ENCODE measurements around the gene NPFFR1. TPM values are rescaled to one million over a fixed set of nuclear protein-coding genes. Genes with fewer than 3 reads are reported as not detected.

Gene NPFFR1
- total RNA-seq, 2 donors from 2014 or later = 0.02 TPM; not detected in 1

DNA sequence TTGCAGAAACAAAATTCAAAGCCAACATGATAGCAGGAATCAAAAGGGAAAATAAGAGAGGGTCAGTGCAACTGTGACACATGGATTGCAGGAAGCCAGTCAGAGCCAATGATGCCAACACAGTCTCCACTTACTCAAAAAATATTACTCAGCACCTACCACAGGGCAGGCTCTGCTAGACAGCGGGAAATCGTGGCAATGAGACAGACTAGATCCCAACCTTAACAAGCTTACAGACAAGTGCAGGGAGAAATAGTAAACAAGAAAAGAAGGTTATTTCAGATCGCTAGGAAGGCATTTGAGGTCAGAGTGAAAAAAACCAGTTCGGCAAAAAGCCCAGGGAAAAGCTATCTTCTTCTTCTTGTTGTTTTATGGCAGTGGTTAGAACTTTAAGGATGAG is 45.2 kb upstream of the NPFFR1 start:
- no peak for TF ChIP-seq CTCF (conservative IDR thresholded peaks at IDR 0.05)
- no peak for DNase-seq
- Histone ChIP-seq H3K4me1 (ENCODE audit: control insufficient read depth, insufficient read depth, low read length) (peaks cover 2% of the 10 kb centered on the region), H3K4me3 (ENCODE audit: low read length) (no peak overlapping the region), H3K9ac (ENCODE audit: extremely low read depth, low read length, poor library complexity, severe bottlenecking) (no peak overlapping the region), H3K9me3 (ENCODE audit: control insufficient read depth, low read length) (no peaks in the 10 kb centered on the region), H3K27ac (ENCODE audit: low read depth, low read length) (no peak overlapping the region), H3K36me3 (ENCODE audit: control insufficient read depth, insufficient read depth, low read length) (no peaks in the 10 kb centered on the region), H3K27me3 (ENCODE audit: control insufficient read depth, insufficient read depth, low read length, poor library complexity, severe bottlenecking) (no peaks in the 10 kb centered on the region)
- Mint-ChIP-seq H3K4me3 (no peak overlapping the region), H3K27me3 (ENCODE audit: insufficient read depth) (no peaks in the 10 kb centered on the region), H3K4me1 (no peaks in the 10 kb centered on the region), H3K27ac (no peak overlapping the region), H3K36me3 (ENCODE audit: low read depth) (no peaks in the 10 kb centered on the region), H3K9me3 (no peaks in the 10 kb centered on the region)
- WGBS, 2 experiments (ENCODE audit: insufficient coverage in 1 of 2, insufficient read length in 1 of 2) = 92 to 93% methylated on average over 3 to 4 of the region's 4 CpGs

DNA sequence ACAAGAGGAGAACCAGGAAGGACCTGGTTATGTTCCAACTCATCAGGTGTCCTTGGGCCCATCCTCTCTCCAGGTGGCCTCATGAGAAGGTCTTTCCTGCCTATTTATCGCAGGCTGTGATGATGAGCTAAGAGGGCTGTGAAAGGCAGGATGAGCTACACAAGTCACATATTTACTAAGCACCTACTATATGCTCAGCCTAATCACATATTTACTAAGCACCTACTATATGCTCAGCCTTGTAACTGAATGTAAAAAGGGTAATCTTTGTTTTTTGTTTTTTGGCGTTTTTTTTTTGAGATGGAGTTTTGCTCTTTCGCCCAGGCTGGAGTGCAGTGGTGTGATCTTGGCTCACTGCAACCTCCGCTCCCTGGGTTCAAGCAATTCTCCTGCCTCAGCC is 44.2 kb upstream of the NPFFR1 start:
- no peak for TF ChIP-seq CTCF (conservative IDR thresholded peaks at IDR 0.05)
- Histone ChIP-seq H3K4me1 (ENCODE audit: control insufficient read depth, insufficient read depth, low read length) (peaks cover 2% of the 10 kb centered on the region), H3K36me3 (ENCODE audit: control insufficient read depth, insufficient read depth, low read length) (no peaks in the 10 kb centered on the region), H3K4me3 (ENCODE audit: low read length) (no peak overlapping the region), H3K27ac (ENCODE audit: low read depth, low read length) (no peak overlapping the region), H3K9me3 (ENCODE audit: control insufficient read depth, low read length) (no peaks in the 10 kb centered on the region), H3K9ac (ENCODE audit: extremely low read depth, low read length, poor library complexity, severe bottlenecking) (no peak overlapping the region), H3K27me3 (ENCODE audit: control insufficient read depth, insufficient read depth, low read length, poor library complexity, severe bottlenecking) (no peaks in the 10 kb centered on the region)
- H3K36me3 Mint-ChIP-seq (ENCODE audit: low read depth) = no peaks in the 10 kb centered on the region
- DNase-seq = no peak
- no peaks in the 10 kb centered on the region for H3K4me1 Mint-ChIP-seq
- 96 to 100% methylated on average over 1 to 4 of the region's 4 CpGs for WGBS, 2 experiments (ENCODE audit: insufficient coverage in 1 of 2, insufficient read length in 1 of 2)
- H3K9me3 Mint-ChIP-seq = no peaks in the 10 kb centered on the region
- no peak overlapping the region for H3K27ac Mint-ChIP-seq
- no peaks in the 10 kb centered on the region for H3K27me3 Mint-ChIP-seq (ENCODE audit: insufficient read depth)
- no peak overlapping the region for H3K4me3 Mint-ChIP-seq

DNA sequence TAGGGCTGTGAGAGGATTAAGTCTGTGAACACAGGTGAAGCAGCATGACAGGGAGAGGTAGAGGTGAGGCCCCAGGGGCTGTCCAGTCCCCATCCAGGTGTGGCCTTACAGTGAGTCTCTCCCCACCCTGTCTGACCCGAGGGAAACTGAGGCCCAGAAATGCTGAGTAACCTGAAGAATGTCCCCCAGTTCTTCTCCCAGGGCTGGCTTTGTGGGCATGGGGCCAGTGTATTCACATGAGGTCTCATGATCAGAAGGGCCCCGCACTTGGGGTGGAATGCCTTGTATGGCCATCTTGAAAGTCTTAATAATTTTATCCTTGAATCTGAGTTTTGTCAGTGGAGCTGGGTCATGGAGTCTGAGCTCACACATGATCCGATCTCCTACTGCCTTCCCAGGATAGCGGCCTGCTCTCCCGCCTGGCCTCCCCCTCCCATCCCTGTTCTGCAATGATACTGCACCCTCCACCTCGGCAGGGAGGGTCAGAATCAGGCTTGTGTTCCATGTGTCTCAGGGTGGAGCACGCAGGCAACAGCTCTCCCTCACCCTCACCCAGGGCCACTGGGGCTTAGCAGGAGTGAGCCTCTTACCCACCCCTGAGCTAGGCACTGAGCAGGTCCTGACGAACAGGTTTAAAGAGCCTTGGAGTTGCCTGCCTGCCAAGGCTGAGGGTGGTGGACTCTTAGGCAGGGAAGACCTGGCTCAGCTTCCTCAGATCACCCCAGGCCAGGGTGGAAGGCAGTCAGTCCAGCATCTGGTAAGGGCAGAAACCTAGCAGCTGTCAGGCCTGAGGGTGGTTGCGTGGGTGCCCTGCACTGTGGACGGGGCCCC is 41.4 kb upstream of the NPFFR1 start:
- peaks cover 5% of the 10 kb centered on the region for H3K4me1 ChIP-seq (ENCODE audit: control insufficient read depth, insufficient read depth, low read length)
- Mint-ChIP-seq H3K36me3 (ENCODE audit: low read depth) (no peaks in the 10 kb centered on the region), H3K27me3 (ENCODE audit: insufficient read depth) (no peaks in the 10 kb centered on the region), H3K4me3 (no peak overlapping the region), H3K4me1 (peaks cover 2% of the 10 kb centered on the region), H3K27ac (no peak overlapping the region), H3K9me3 (no peaks in the 10 kb centered on the region)
- DNase-seq = peak; percentile 40
- WGBS, 2 experiments (ENCODE audit: insufficient coverage in 1 of 2, insufficient read length in 1 of 2) = 93 to 94% methylated on average over 3 to 10 of the region's 10 CpGs
- H3K36me3 ChIP-seq (ENCODE audit: control insufficient read depth, insufficient read depth, low read length) = no peaks in the 10 kb centered on the region
- TF ChIP-seq CTCF (conservative IDR thresholded peaks at IDR 0.05) = no peak
- no peaks in the 10 kb centered on the region for H3K27me3 ChIP-seq (ENCODE audit: control insufficient read depth, insufficient read depth, low read length, poor library complexity, severe bottlenecking)
- no peaks in the 10 kb centered on the region for H3K9me3 ChIP-seq (ENCODE audit: control insufficient read depth, low read length)
- no peak overlapping the region for H3K9ac ChIP-seq (ENCODE audit: extremely low read depth, low read length, poor library complexity, severe bottlenecking)
- no peak overlapping the region for H3K4me3 ChIP-seq (ENCODE audit: low read length)
- H3K27ac ChIP-seq (ENCODE audit: low read depth, low read length) = no peak overlapping the region
